HG03558 (cell line): Measurements from ENCODE around the gene C5orf52.
"Not testable (repeated sequence)": the region's sequence is repeated elsewhere in the genome, so short reads cannot be mapped to it uniquely, and the experiment has no call there.

ENCODE experiments used
- ATAC-seq: cut with Tn5 transposase; IDR thresholded peaks from one replicate; pipeline ENCODE4 v1.9.1; 2021; ENCODE audit warnings: moderate number of reproducible peaks; ENCODE audit not compliant: unreplicated experiment; ENCODE audit errors: extremely low read depth

The C5orf52 gene

DNA sequence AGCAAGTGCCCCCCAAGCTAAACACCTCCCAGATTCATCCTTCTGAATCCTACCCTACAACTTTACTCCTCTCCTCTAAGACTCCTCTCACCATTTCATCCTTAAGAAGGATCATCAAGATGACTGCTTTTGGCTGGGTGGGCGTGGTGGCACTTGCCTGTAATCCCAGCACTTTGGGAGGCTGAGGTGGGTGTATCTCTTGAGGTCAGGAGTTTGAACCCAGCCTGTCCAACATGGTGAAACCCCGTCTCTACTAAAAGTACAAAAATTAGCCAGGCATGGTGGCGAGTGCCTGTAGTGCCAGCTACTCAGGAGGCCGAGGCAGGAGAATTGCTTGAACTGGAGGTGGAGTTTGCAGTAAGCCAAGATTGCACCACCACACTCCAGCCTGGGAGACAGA is 3.0 kb downstream of the C5orf52 start:
- ATAC-seq, result not testable (repeated sequence)

DNA sequence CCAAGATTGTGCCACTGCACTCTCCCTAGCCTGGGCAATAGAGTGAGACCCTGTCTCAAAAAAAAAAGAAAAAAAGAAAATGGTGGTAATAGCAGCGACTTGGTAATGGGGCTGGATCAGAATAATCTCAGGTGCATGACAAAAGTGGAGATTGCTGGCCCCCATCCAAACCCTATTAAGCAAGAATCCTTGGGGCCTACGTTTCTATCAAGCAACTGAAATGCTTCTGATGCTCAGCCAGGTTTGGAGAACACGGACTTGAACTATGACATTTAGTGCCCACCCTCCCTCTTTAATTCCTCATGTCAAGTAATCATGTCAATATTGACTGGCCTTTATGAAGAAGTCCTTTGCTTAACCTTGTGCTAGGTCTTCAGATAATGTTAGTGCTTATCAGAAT is 6.6 kb downstream of the C5orf52 start:
- ATAC-seq, result no peak

DNA sequence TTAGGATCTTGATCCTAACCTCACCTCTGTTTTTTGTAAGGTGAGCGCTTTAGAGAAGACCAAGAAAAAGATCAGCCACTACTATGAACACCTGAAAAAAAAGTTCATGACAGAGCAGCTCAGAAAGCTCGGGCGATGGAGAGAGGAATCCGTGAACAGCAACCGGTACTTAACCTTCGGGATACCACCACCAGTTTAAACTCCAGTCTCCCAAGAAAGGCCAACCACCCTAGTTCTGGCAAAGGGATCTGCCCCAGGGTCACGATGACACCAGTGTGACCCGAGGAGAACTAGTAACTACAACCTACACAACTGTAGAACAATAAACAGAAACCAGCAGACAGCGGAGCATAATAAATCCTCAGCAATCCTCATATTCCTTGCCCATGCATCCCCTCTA is 8.5 kb downstream of the C5orf52 start:
- no peak for ATAC-seq

DNA sequence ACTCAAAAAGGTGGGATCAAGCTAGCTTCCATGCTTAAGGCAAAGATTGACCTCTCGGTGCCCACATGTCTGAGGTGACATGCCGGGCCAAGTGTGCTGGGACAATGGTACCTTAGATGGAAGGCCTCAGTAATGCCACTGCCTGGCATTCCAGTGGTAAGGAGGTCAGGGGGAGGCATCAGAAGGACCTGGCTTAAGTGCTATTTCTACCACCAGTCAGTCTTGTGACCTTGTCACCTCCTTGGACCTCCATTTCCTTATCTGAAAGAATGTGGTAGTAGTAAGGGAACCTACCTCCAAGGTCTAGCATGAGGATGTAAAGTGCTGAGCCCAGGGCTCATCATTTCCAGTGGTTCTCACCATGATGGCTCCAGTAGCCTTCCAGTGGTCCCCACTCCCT is 8.9 kb downstream of the C5orf52 start:
- no peak for ATAC-seq

DNA sequence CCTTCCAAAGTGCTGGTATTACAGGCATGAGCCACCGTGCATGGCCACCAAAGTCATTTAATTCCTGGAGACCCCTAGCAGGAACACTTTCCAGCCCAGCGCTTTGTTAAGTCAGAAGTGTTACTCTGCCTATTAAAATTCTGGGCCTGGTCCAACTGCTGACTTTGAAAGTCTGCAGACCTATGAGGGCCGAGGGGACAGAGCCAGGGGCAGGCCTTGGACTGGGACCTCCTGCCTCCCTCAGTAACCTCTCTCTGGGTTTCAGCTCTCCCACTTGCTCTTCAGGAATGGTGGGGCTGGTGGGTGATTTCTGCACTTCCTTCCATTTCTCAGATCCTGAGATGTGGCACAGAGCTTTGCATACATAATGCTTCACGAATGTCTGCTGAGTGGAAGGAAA is 9.7 kb downstream of the C5orf52 start:
- ATAC-seq, result no peak

DNA sequence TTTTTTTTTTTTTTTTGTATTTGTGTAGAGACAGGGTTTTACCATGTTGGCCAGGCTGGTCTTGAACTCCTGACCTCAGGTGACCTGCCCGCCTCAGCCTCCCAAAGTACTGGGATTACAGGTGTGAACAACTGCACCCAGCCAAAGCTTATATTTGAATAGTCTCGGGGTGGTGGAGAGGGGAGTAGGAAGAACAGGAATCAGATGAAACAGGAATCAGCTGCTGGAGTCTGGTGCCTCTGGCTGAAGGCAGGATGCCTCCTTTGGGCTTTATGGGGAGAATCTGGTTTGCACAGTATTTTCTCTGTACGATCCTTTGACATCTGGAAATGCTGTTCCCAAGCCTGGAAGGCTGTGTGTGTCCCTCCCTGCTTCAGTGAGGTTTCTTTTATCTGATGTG is 10.9 kb downstream of the C5orf52 start:
- no peak for ATAC-seq

DNA sequence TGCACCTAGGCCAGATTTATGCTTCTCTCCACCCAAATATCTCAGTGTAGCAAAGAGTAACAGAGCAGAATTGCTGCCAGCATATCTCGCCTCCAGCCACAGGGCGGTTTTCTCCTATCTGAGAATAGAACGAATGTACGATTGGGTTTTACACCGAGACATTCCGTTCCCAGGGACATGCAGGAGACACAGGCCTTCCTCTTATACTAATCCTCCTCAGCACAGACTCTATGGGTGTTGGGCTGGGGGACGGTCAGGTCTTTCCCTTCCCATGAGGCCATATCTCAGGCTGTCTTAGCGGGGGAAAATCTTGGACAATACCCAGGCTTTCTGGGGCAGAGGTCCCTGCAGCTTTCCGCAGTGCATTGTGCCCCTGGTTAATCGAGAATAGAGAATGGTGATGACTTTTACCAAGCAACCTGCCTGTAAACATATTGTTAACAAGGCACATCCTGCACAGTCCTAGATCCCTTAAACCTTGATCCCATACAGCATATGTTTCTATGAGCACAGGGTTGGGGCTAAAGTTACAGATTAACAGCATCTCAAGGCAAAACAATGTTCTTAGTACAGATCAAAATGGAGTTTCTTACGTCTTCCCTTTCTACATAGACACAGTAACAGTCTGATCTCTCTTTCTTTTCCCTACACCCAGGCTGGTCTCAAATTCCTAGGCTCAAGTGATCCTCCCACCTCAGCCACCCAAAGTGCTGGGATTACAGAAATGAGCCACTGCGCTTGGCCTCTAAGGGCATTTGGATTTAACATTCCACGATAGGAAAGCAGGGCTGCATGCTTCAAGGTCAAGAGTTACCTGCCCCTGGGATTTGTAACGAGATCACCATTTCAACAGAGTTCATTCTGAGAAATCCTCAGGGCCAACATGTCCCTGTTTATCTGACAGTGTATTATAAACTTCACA is 15.2 kb downstream of the C5orf52 start:
- not testable (repeated sequence) for ATAC-seq

DNA sequence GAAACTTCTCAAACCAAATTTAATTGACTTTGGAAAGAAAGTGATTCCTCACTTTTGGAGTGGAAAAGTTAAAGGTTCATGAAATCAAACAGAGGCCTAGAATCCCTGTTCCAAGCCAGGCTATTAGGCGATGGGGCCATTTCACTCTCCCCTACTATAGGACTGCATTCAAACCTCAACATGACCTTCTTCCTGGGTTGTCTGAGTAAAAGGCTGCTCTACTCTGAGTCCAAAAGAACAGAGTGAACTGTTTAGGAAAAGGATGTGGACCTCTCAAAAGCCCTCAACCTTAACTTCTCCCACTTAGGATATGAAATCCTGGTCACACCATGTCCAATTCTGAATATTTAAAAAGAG is 15.8 kb downstream of the C5orf52 start:
- ATAC-seq, result no peak

DNA sequence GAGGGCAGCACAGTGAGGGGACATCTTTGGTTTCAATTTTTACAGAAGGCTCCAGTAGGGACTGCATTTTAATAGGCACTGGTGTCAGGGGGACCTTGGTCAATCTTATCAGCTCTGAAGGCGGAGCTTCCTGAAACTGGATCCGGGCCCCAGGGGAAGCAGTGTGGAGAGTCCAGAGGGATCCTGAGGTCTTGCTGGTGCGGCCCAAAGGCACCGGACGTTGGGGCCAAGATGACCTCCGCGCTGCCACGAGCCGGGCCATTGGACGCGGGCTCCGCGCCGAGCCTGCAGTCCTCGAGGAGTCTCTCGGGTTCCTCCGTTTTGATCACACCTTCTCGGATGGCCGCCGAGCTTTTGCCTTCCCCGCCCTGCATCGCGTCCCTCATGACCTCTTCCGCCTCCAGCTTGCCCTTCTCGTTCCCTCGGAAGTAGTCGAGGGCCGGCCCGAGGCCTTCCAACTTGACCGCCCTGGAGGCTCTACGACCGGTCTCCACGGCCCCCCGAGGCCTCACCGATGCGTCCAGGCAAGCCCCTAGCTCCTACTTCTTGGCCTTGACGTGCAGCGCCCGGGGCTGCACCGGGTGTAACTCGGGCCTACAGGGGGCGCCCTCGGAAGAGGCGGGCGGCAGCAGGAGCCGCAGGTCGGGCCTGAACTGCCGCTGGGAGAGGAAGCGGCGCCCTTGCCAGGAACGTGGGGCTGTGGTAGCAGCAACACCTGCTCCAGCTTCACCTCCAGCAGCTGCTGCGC is 18.8 kb downstream of the C5orf52 start:
- ATAC-seq, result no peak

DNA sequence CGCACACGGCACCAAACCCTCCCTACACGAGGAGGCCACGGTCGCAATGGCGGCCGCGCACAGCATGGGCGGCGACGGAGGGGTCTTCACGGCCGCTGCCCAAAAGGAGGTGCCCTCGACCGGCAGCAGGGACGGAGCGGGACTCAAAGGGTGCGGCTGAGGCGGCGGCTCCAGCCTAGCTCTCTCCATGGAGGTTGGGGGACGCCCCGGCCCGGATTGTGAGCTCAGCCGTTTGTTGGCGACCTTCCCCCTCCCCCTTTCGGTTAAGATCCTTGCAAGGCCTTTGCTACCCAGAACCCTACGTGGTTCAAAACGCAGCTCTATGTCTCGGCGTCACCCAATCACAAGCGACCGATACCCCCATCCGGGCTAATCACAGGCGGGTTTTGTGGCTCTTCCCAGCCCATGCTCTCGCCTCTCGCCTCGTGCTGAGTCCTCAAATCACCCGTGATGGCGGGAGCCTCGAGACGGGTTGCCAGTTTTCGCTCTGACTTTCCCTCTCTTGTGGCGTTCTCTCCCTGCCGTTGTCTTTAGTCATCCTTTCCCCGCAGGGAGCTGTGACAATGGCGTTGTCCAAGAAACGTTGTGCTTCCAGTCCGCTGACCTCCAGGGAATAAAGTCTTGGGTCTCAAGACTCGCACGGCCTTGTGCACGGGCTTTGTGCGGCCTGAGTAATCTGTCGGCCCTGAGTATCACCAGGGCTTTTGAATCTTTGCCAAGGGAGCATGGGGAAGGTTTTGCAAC is 19.5 kb downstream of the C5orf52 start:
- ATAC-seq, result no peak

DNA sequence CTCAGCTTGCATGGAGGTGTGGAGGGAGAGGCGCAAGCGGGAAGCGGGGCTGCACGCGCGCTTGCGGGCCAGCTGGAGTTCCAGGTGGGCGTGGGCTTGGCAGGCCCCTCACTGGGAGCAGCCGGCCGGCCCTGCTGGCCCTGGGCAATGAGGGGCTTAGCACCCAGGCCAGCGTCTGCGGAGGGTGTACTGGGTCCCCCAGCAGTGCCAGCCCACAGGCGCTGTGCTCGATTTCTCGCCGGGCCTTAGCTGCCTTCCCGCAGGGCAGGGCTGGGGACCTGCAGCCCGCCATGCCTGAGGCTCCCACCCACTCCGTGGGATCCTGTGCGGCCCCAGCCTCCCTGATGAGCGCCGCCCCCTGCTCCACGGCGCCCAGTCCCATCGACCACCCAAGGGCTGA is 22.5 kb downstream of the C5orf52 start:
- ATAC-seq, result not testable (repeated sequence)

DNA sequence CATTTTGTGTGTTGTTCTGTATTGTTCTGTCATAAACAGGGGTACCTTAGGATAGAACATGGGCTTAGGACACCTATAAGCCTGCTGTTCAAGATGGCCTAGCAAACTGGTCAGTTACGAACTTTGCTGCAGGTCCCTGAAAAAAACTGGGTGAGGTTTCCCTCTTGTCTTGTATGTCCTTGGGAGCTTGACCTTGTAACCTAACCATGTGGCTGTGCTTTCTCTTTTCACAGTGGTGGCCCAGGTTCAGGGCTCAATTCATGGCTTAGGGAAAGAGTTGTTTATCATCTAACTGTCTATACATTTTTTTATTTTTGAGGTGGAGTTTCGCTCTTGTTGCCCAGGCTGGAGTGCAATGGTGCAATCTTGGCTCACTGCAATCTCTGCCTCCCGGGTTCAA is 24.8 kb downstream of the C5orf52 start:
- not testable (repeated sequence) for ATAC-seq

DNA sequence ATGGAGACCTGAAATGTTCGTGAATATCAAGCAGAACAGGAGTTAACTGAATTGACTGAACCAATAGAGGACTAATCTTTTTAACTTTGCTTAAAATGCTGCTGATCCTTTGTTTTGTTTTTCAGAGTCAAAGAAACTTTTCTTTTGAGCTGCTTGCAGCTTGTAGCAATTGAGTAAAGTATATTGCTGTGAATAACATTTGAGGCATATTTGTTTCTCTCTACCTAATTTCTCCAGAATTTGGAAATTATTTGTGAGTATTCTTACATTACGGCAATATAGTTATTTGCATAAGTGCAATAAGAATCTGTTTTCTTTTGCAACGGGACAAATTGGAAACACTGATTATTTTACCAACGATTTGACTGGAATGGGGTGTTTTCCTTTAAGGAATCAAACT is 27.3 kb downstream of the C5orf52 start:
- ATAC-seq, result not testable (repeated sequence)

DNA sequence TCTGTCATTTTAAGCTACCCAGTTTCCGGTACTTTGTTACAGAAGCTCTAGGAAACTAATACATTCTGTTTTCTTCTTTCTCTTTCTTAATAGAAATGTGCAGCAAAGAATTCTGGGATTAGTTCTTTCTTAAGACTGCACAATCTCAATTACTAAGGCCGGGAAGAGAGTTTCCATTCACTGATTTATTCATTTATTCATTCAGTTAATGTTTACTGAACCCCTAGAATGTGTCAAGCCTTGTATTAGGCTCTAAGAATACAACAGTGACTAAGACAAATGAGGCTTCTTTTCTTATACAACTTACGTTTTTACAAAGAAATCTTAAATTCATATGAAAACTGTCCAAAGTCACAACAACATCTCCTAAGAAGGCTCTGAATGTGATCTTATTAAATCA is 32.4 kb downstream of the C5orf52 start:
- ATAC-seq, result no peak

DNA sequence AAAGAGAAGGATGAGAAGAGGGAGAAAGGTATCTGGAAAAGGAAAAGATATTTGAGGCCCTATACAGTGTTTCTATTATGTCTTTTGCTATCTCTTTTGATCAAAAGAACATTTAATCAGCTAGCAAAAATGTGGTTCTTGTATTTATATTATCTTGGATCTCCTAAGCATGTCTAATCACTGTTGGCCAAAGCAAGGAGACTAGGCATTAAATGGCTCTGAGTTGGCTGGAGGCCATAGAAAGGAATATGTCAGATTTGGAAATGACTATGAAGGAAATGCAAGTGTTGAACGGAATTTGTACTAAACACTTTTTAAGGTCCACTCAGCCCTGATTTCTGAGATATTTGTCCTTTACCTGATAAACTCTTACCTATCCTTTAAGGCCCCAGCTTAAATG is 37.5 kb downstream of the C5orf52 start:
- ATAC-seq, result no peak

DNA sequence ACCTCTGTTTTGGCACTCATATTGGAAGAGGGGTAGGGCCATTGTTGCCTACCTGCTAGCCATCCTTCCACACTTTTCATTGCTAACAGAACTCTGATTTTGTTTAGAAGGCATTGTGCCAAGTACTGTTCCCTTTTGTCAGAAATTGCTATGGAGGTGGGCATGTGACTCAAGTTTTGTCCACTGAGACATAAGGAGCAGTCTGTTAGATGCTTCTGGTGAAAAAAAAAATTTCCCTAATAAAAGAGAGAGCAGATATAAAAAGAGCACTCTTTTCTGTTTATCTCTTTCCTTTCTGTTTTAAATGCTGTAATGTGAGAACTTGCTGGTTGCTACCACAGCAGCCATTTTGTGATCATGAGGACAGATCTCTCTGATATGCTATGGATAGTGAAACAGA is 38.0 kb downstream of the C5orf52 start:
- ATAC-seq, result no peak

DNA sequence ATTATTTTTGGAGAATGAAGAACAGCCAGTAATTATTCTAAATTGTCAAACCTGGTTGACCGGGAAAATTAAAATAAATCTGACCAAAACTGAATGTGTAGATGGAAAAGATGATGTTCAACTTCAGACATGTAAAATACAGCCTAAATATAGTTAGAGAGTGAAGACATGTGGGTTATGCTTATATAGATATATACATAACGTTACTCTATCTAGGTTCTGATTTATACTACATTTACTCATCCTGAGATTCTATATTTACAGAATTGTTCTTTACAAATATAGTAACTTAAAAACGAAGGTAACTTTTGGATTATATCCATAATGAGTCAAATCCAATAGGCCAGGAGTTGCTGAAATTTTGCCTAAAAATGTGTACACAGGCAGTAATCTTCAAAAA is 39.1 kb downstream of the C5orf52 start:
- no peak for ATAC-seq

DNA sequence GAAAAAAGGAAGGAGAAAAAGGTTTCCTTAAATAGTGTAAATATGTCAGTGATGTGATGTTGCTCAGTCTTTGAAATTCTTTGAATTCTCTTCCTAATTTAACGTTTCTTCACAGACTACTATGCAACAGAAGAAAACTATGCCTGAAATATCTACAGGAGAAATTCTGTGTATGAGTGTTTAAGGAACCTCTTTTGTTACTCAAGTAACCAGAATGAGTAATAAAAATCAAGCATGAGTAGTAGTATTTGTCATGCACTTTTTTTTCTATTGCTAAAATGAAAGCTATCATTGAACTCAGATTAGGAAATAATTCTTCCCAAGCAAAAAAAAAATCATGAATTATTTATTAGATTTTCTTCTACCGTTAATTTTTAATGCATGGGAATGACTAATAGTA is 39.5 kb downstream of the C5orf52 start:
- ATAC-seq, result no peak

DNA sequence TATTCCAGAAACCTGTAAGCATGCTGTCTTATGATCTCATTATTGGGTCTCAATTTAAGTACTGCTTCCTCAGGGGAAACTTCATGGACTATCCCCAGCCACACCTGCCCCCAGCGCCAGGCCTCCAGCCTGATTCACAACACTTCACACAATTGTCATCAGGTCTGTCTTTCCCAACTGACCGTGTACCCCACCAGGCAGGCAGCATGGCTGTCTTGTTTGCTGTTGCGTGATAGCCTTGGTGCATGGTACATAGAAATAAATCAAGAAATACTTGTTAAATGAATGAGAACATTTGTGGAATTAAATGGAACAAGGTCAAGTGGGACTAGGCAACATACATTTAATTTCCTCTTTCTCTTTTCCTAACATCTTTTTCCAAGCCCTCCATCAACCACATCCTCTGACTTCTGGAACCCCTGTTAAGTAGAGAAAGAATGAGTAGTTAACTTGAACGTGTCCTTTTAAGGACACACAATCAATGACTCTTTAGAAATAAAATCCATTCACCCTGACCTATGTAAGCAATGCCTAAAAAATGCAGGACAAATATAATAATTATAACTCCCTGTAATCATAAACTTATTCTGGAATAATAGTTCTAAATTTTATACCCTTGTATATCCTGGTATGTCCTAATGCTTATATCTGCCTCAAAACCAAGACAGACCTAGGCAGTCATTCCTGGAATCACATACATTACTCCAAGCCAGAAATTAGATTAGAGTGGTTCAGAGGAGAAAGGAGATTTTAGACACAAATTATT is 42.7 kb downstream of the C5orf52 start:
- ATAC-seq, result no peak

DNA sequence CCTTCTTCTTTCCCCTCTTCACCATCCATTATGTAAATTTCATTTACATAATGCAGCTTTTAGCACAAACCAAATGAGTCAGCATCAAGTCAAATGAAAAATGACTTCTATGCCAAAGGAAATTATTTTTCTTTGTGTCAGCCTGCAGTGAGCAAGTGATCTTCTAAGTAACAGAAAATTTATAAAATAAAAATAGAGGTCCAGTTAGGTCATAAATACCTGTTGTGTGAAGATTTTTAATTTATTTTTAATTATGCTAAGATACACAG is 43.2 kb downstream of the C5orf52 start:
- no peak for ATAC-seq

DNA sequence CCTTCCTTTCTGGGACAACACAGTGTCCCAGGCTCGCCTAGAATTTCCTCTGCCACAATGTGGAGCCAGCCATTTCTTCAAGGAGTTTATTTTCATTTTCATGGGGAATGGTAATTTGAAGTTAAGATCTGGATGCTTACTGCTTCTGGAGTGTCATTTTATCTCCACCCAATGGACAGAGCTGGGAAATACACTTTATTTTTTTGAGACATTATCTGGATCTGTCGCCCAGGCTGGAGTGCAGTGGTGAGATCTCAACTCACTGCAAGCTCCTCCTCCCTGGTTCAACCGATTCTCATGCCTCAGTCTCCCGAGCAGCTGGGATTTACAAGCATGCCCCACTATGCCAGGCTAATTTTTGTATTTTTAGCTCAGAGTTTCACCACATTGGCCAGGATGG is 47.2 kb downstream of the C5orf52 start:
- ATAC-seq, result no peak
